Stimulated activated CD4-positive, alpha-beta T cell treated with anti-CD3 and anti-CD28 coated beads, Interleukin-4, amount 100 ng/mL, for 1 hour (primary cell): ENCODE data around the gene FXR1.
"Not testable (repeated sequence)": the region's sequence is repeated elsewhere in the genome, so short reads cannot be mapped to it uniquely, and the experiment has no call there.

ENCODE experiments used
- DNase-seq: peaks from one replicate; pipeline ENCODE4 v3.0.0-alpha.2; 2020

FXR1 gene

DNA sequence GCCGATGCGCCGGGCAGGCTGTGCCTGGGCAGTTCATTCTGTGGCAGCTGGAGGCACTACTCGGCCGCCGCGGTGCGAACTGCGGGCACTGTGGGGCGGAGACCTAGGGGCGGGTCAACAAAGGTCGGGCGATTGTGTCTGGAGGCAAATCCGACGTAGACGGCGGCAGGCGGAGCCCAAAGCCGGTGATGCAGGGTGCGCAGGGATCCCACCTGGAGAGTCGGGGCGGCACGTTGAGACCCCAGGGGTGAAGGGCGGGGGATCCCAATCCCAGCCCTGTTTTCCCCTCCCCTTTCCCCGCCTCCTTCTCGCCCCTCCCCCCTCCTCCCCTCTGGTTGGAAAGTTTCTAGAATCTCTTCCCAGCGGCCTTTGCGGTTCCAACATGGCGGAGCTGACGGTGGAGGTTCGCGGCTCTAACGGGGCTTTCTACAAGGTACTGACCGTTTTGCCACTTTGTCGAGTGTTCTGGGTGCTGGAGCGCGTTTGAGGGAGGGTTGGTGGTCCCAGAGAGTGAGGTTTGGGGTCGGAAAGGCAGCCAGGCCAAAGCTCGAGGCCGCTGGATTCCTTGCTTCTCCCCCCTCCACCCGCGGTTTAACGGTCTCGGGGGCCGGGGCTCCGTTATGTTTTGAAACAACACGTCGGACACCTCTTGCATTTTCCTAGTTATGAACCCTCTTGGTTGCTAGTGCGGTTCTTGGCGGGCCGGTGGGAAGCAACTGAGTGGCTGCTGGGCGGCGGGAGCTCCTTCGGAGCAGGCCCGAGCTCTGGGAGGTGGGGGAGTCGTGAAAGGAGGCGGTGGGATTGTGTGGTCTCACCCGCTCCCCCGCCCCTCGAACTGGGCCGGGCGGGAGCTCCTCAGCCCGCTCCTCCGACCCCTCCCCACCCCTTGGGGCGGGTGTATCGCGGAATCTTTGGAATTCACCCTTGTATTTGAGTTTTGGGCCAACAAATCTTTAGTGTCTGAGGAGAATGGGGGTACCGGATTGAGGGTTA lies at the start of gene FXR1:
Gene FXR1 (plus strand): TSS at position 367 of the 993 bp plus-strand sequence. CDS start 16 bp downstream, at position 383.
- peak; percentile 88 for DNase-seq

DNA sequence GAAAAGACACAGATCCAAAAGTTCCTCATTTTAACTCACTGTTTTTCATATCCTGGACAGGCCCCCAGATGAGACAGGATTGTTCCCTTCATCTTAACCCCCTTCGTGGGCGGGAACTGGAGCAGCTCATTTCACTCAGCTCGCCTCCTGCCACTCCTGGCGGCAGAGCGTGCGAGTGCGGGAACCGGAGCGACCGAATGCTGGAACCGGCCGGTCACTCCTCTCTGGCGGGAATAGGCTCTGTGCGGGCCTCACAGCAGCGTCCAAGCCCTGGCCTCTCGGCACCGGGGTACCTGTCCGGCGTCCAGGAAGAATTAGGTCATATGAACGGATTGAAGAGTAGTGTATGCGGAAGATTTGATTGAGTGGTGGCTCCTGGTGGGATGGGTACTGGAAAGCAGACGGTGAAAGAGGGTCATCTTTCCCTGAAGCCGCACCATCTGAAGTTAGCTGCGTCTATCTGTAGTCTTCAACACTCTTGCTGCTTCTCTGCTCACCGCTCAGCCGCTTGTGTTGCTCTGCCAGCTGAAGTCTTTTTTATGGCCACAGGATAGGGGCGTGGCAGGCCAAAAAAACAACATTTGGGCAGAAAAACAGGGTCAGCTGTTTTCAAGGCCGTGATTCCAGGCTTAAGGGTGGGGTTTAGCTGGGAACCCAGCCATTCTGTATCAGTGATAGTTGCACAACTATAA lies 42.3 kb upstream of the FXR1 start:
- no peak for DNase-seq

DNA sequence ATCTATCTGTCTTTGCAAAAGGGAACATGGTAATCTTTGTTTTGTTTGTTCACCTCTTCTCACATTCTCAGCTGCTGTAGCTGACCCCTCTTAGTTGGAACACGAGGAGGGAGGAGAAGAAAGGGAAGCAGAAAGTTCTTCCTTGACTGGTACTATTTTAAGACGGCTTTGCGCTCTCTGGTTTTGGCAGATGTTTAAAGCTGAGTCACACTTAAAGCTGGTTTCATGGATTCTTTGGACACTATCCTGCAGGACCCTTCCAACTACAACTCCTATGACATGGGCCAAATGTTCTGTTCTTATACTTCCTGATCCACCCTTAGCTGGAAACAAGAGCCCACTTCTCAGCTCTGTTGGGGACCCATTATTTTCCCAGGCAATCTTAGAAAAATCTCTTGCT lies 40.6 kb upstream of the FXR1 start:
- DNase-seq = no peak

DNA sequence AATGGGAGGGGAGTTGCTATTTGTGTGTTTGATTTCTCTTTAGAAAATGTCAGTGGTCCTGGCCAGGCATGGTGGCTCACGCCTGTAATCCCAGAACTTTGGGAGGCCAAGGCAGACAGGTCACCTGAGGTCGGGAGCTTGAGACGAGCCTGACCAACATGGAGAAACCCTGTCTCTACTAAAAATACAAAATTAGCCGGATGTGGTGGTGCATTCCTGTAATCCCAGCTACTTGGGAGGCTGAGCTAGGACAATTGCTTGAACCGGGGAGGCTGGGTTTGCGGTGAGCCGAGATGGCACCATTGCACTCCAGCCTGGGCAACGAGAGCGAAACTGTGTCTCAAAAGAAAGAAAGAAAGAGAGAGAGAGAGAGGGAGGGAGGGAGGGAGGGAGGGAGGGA lies 40.0 kb upstream of the FXR1 start:
- not testable (repeated sequence) for DNase-seq

DNA sequence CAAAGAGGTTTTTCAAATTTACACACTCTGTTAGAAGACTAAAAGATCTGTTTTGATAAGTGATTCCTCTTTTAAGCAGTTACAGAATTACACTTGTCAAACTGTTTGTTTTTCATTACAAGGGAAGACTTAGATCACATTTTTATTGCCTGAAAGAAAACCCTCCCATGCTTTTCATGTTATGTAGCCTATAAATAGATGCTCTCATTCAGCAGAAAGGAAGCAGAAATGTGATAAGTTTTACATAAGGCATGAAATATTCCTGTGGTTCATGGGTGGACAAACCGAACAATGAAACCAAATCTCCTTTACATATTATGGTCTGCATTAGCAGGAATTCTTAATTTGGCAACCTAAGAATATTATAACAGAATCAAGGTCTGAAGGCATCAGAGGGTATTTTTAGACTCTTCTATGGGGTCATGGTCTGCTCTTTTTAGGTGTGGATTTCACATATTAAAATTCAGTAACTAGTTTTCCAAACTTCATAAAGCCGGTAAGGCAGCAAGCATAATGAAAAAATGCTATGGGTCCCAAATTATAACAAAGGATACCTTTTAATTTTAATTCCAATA lies 37.3 kb upstream of the FXR1 start:
- no peak for DNase-seq

DNA sequence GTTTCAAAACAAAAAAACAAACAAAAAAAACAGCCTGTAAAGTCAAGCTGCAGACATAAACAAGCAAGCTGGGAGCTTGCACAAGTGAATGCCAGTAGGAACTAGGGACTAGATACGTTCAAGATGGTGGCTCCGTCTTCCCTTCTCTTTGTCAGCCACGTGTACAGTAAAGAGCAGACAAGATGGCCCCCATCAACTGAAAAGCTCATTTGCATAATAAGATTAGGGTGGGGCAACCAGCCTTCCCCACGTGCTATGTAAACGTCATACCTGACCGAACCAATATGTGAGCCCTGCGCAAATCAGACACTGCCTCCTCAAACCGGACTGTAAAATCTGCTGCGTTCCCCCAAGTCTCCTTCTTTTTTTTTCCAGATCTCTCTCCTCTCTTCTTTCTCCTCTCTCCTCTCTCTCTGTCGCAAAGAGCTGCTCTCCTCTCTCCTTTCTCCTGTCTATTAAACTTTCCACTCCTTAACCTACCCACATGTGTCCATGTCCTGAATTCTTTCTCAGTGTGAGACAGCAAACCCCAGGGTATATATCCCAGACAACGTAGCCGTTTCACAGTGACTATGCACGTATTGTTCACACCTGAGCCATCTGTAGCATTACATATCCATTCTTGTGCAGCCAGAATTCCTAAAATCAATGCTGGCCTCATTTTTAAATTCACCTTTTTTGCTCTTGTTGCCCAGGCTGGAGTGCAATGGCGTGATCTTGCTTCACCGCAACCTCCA lies 31.2 kb upstream of the FXR1 start:
- DNase-seq = no peak

DNA sequence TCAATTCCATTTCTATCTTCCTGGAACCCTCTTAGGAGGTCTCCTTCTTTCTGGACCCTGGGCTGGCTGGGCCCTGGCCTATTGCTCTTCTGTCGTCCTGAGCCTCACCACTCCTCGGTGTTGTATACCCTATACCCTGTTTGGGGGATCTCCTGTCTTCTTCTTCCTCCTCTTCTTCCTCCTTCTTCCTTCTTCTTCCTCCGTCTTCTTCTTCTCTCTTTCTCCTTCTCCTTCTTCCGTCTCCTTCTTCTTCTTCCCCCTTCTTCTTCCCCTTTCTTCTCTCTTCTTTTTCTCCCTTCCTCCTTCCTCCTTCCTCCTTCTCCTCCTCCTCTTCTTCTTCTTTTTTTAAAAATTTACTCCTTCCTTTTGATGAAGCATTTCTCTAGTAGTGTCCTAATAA lies 30.4 kb upstream of the FXR1 start:
- DNase-seq = no peak

DNA sequence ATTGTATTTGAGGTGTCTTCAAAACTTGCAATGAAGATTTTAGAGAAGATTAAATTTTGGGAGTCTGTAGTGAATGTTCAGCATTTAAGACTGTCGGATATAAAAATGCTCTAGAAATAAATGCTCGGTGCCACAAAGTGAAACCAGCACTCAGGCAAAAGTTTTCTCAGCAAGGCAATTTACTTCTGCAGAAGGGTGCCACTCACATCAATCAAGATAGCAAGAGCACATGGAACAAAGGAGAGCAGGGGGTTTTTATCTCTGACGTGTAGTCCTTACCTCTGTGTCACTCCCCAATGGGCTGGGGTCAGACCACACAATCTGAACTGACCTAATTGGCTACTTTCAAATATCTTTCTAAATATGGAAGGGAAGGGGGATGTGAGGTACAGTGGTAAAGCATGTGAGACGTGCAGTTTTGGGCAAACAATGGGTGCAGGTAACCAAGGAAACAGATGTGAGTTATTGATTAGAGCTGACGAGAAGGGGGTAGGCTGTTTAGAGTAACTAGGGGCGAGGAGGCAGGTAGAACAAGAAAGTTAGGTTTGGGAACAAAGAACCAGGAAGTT lies 23.4 kb upstream of the FXR1 start:
- DNase-seq = no peak

DNA sequence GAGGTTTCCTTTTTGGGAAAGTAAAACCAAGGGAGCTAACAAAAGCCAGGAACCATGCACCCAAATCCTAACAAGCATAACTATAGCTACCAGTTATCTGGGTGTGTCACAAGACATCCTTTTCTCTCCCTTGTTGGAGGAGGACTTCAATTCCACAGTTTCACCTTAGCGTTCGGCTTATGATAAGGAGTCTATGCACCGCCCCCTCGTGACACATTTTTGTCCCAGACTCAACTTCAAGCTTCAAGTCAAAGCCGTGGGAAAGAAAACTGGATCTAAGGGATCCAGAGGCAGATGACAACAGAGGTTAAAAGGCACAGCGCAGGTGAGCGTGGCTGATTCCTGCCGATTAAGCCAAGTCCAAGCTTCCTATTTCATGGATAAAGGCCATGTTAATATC lies 13.9 kb upstream of the FXR1 start:
- DNase-seq = no peak

DNA sequence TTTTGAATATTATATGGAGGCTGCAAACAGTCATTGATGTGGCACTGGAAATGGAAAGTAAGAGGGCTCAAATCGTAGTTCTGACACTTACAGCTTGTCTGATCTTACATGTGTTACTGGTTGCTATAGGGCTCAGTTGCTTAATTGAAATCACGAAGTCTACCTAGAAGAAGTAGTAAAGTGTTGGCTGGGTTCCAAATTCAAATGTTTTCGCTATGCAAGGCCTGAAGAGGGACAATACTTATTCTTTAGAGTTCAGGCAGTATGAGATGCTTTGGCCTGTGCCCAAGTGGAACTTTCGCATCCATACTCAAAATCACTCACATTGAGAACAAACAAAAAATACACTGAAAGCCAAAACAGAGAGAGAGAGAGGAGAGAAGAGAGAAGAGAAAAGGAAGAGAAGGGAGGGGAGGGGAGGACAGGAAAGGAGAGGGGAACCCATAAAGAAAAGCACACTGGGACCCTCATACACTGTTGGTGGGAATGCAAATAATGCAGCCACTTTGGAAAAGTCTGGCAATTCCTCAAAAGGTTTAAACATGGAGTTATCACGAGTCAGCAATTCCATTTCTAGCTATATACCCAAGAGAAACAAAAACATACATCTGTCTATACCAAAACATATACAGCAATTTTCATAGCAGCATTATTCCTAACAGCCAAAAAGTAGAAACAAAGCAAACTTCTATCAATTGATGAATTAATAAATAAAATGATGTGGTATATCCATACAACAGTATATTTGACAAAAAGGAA lies 2.9 kb upstream of the FXR1 start:
- DNase-seq = no peak

DNA sequence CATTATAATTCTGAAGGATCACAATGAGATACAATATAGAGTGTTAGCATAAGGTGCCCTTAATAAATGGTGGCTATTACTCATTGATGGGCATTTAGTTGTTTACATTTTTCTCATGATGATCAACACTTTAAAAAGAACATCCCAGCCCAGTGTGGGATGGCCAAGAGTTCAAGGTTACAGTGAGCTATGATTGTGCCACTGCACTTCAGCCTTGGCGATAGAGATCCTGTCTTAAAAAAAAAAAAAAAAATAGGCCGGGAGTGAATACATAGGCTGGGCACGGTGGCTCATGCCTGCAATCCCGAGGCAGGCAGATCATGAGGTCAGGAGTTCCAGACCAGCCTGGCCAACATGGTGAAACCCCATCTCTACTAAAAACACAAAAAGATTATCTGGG lies 1.6 kb upstream of the FXR1 start:
- DNase-seq = no peak

DNA sequence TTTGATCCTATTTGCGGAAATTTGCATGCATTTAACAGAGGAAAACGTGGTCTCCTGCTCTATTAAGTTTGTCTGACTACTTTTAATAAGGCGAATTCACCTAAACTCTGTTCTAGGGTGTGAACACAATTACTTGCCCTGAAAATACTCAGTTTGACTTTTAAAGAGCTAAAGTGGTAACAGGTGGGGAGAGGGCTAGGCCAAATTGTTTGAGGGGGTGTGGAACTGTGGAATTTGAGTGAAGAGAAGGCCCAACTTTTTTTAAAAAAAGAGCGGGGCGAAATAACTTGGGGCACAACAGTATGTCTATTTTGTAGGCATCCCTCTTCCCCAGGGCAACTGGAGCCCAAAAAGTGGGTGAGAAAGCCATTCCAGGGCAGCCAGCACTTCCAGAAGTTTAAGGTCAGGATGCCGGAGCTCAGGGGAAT lies 580 bp upstream of the FXR1 start:
- DNase-seq = no peak

DNA sequence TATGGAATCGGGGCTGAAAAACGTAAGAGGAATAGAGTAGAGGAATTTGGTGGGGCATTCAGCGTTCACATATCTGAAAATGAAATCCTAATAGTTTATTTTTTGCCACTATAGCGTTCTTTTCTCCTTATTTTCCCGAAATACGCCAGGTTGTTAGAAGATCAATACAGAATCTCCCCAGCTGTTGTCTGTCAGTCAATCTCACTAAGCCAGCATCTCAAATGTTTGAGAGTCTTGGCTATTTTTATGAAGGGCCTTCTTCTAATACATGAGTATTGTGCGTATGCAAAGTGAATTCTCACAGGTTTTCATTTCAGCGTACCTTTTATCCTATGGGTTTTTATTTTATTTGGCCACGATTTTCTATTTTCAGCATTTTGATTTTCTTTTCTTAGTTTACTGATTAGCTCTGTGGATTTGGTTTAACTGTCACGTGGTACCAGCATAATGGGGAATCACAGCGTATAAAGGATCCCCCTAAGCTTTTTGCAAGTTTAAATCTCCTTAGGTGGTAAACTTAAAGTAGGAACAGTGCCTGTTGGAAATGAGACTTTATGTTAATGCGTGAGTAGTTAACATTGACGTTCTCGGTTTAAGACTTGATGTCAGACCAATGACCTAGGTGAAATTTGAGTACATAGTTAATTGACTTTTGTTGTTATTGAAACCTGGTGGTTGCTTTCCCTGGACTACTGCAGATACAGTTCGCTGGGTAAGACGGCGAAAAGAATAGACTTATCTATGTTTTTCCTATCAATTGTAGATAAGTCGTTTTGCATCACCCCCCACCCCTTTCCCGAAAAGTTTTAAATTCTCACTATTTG lies 1.3 kb downstream of the FXR1 start:
- DNase-seq = no peak

DNA sequence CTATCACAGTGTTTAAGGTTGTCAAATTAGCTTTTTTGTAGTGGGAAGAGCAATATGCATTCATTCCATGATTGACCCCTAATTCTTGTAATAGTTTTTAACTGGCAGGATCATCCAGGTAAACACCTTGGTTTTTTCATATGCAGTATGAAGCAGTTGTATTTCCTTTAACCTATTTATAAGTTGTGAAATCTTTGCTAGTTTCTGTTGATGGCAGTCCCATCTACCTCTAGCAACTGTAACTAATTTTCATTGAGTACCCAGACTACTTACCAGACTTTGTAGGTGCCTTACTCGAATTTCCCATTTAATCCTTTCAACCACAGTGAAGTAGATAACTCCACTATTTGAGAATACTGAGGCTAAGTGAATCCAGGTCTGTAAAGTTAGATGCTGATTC lies 6.1 kb downstream of the FXR1 start:
- DNase-seq = no peak

DNA sequence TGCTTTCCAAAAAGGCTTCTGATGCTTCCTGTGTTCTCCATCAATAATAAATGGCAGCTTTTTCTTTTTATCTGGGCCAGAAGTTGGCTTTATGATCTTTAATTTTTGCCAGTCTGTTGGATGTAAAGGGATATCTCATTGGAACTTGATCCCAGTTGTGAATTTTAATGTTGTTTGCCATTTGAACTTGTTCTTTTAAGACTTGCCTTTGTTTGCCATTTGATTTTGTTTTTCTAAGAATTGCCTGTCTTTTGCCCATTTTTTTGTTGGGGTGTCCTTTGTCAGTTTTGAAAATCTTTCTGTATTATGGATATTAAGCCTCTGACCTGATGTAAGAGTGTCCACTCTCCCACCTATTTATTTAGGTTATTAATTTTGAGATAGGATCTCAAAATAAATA lies 9.8 kb downstream of the FXR1 start:
- DNase-seq = no peak

DNA sequence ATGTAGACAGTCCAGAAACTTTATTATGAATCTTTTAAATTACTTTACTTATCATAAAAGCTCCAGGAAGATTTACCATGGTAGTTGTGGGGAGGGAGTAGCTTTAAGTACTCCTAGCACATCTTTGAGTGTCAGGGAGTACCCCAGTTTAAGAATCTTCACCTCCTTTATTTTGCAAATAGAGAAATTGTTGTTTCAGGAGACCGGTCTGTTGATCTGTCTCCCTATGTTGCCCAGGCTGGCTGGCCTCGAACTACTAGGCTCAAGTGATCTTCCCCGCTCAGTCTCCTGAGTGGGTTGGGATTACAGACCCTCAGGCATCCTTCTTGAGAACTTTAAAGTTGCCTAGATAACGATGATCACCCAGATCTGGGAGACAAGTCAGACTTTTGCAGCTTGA lies 11.1 kb downstream of the FXR1 start:
- no peak for DNase-seq

DNA sequence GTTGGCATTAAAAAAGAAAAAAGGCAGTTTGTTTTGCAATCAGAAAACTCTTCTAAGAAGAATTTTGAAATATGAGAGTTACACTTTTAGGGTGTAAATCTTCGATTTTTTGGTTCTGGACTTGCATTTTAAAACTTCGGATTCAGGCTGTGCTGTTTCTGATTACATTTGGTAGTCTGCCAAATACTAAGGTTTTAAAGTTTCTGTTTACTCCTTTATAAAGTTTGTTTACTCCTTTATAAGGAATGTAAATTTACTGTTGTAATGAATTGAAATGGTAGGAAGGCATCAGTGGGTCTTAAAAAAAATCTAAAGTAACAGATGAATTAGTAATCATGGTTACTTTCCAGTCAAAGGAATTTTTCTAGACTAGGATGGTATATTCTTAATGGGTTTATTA lies 14.1 kb downstream of the FXR1 start:
- DNase-seq = no peak

DNA sequence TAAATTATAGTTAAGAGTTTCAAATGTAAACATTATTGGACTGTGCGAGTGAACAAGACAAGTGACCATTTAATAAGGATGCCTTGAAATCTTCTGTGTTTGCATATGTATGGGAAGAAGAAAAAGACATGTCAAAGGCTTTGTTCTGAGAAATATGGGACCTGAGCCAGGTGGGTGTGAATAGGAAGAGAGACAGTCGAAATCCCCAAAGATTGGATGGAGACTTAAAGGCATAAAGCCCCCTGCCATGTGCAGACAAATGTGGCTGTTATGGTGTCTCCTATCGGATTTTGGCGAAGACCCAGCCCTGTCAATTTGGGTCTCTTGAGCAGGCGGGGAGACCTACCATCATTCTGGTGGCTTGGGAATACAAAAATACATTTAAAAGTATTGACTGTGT lies 16.9 kb downstream of the FXR1 start:
- DNase-seq = no peak

DNA sequence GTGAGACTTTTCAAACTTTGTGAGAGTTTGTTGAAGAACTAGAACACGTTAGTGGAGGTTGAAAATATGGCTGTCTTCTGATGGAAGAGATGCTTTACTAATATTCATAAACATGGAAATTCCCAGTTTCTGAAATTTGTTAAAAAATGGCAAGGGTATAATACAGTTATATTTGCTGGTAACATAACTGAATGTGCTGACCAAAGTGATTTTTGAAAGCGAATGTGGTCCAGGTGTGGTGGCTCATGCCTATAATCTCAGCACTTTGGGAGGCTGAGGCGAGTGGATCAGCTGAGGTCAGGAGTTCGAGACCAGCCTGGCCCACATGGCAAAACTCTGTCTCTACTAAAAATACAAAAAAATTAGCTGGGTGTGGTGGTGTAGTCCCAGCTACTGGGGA lies 18.1 kb downstream of the FXR1 start:
- no peak for DNase-seq

DNA sequence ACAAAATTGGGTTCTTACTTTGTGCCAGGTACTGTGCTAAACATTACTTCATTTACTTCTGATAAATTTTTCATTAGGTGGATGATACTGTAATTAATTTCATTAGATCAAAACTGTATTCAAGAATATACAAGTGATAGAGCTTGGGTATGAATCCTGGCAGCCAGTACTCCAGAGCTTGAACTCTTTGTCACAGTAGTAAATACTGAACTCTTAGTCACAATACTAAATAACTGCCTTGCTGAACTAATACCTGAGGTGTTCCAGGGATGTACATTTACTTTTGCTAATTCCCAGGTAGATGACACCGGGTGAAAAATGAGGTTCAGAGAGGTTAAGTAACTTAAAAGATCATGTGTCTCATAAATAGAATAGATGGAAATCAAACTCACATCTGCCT lies 20.3 kb downstream of the FXR1 start:
- no peak for DNase-seq

DNA sequence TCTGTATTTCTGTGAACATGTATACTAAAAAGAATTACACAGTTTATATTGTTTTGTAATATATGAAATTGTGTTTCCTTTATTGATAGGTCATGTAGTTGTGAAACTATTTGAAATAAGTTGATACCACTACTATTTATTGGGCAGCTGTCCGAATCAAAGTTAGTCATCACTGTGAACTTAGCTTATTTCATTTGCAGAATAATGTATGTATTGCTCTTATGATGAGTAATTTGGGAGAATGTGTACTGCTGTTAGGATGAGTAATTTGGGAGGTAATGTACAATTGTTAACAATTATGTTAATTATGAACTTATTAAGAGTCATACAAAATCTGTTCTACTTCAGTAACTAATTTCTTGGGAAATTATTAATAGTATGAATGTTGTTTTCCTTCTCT lies 22.2 kb downstream of the FXR1 start:
- no peak for DNase-seq
